Astrocyte (in vitro differentiated cells and primary cell): ENCODE measurements around the gene ADGRA1. TPM values are rescaled to one million over a fixed set of nuclear protein-coding genes. Genes with fewer than 3 reads are reported as not detected.

Experiments used
- DNase-seq: peaks from one replicate; pipeline ENCODE4 v3.0.0-alpha.2; 2010; ENCODE audit warnings: low read depth
- FAIRE-seq: peaks from 2 replicates; lab custom pipeline; 2011; peaks lifted over from hg19 to GRCh38; lab: Jason Lieb, UNC
- H2AFZ ChIP-seq: 2 replicates; pipeline ENCODE4 v1.6.0; 2012; ENCODE audit warnings: low read depth, low read length, inconsistent platforms
- H3K27ac ChIP-seq: 2 replicates; pipeline ENCODE4 v1.5.1; 2011; ENCODE audit warnings: low read depth, low read length, inconsistent platforms
- H3K27me3 ChIP-seq: 2 replicates; pipeline ENCODE4 v1.6.0; 2011; ENCODE audit warnings: low read length, inconsistent platforms; ENCODE audit not compliant: insufficient read depth
- H3K36me3 ChIP-seq: 2 replicates; pipeline ENCODE4 v1.5.1; 2011; ENCODE audit warnings: low read length, inconsistent platforms; ENCODE audit not compliant: insufficient read depth
- H3K4me1 ChIP-seq: 2 replicates; pipeline ENCODE4 v1.5.1; 2011; ENCODE audit warnings: low read length, inconsistent platforms; ENCODE audit not compliant: insufficient read depth
- H3K4me2 ChIP-seq: 2 replicates; pipeline ENCODE4 v1.6.0; 2012; ENCODE audit warnings: low read length, inconsistent platforms
- H3K4me3 ChIP-seq: 2 replicates; pipeline ENCODE4 v1.5.1; 2011; ENCODE audit warnings: low read depth, mild to moderate bottlenecking, low read length, inconsistent platforms; ENCODE audit not compliant: insufficient read depth
- H3K79me2 ChIP-seq: 2 replicates; pipeline ENCODE4 v1.6.0; 2012; ENCODE audit warnings: mild to moderate bottlenecking, low read length, inconsistent platforms; ENCODE audit not compliant: insufficient read depth
- H3K9ac ChIP-seq: 2 replicates; pipeline ENCODE4 v1.6.0; 2012; ENCODE audit warnings: mild to moderate bottlenecking, low read length, inconsistent platforms
- H3K9me3 ChIP-seq: 2 replicates; pipeline ENCODE4 v1.5.1; 2012; ENCODE audit warnings: low read depth, mild to moderate bottlenecking, low read length, inconsistent platforms; ENCODE audit not compliant: insufficient read depth
- H4K20me1 ChIP-seq: 2 replicates; pipeline ENCODE4 v1.6.0; 2012; ENCODE audit warnings: low read length, inconsistent platforms; ENCODE audit not compliant: insufficient read depth
- H3K27ac Mint-ChIP-seq: one replicate; pipeline ENCODE4 v1.8.0; 2021; ENCODE audit warnings: mild to moderate bottlenecking, mixed read lengths; ENCODE audit not compliant: unreplicated experiment
- H3K27me3 Mint-ChIP-seq: one replicate; pipeline ENCODE4 v1.8.0; 2021; ENCODE audit warnings: low read depth, mixed read lengths; ENCODE audit not compliant: unreplicated experiment
- H3K36me3 Mint-ChIP-seq: one replicate; pipeline ENCODE4 v1.8.0; 2021; ENCODE audit warnings: low read depth, mixed read lengths; ENCODE audit not compliant: unreplicated experiment
- H3K4me1 Mint-ChIP-seq: one replicate; pipeline ENCODE4 v1.8.0; 2021; ENCODE audit warnings: low read depth, mixed read lengths; ENCODE audit not compliant: unreplicated experiment
- H3K4me3 Mint-ChIP-seq: one replicate; pipeline ENCODE4 v1.8.0; 2021; ENCODE audit warnings: mild to moderate bottlenecking, moderate library complexity, mixed read lengths; ENCODE audit not compliant: unreplicated experiment
- H3K9me3 Mint-ChIP-seq: one replicate; pipeline ENCODE4 v1.8.0; 2021; ENCODE audit warnings: mild to moderate bottlenecking, mixed read lengths; ENCODE audit not compliant: unreplicated experiment
- EZH2 ChIP-seq: IDR thresholded peaks from 2 replicates; pipeline ENCODE4 v1.6.1; 2012; ENCODE audit warnings: mild to moderate bottlenecking, low read length, inconsistent platforms; ENCODE audit not compliant: insufficient read depth
- total RNA-seq: library from RNA; stranded (reverse); gene quantifications from 2 replicates; pipeline ENCODE4 v1.2.1, GENCODE V29; 2021
- TF ChIP-seq, protein P1 (sequence below): IDR thresholded peaks from 2 replicates; pipeline ENCODE4 v1.5.1; 2011; ENCODE audit warnings: low read depth, mild to moderate bottlenecking, inconsistent platforms, low read length, moderate library complexity; ENCODE audit not compliant: insufficient read depth

ADGRA1 gene
- total RNA-seq, 1 donor from 2014 or later = not detected

DNA sequence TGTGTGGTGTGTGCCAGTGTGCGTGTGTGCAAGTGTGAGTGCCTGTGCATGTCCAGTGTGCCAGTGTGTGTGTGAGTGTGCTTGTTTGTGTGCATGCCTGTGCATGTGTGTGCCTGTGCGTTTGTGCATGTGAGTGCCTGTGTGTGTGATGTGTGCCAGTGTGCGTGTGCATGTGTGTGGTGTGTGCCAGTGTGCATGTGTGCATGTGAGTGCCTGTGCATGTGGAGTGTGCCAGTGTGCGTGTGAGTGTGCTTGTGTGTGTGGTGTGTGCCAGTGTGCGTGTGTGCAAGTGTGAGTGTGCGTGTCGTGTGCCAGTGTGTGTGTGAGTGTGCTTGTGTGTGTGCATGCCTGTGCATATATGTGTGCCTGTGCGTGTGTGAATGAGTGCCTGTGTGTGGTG, 33.8 kb downstream of the ADGRA1 start:
- H3K4me3 Mint-ChIP-seq = no peak overlapping the region
- H3K9me3 Mint-ChIP-seq = peaks cover 16% of the 10 kb centered on the region
- no peak for FAIRE-seq
- Histone ChIP-seq H3K4me2 (no peak overlapping the region), H3K27ac (no peak overlapping the region), H2AFZ (no peak overlapping the region), H3K27me3 (no peaks in the 10 kb centered on the region), H4K20me1 (no peaks in the 10 kb centered on the region), H3K4me1 (no peaks in the 10 kb centered on the region), H3K9ac (no peak overlapping the region), H3K79me2 (no peaks in the 10 kb centered on the region), H3K36me3 (no peaks in the 10 kb centered on the region), H3K4me3 (no peak overlapping the region), H3K9me3 (peaks cover 11% of the 10 kb centered on the region)
- H3K4me1 Mint-ChIP-seq = no peaks in the 10 kb centered on the region
- H3K27ac Mint-ChIP-seq = no peak overlapping the region
- no peaks in the 10 kb centered on the region for H3K36me3 Mint-ChIP-seq
- TF ChIP-seq, protein P1, sequence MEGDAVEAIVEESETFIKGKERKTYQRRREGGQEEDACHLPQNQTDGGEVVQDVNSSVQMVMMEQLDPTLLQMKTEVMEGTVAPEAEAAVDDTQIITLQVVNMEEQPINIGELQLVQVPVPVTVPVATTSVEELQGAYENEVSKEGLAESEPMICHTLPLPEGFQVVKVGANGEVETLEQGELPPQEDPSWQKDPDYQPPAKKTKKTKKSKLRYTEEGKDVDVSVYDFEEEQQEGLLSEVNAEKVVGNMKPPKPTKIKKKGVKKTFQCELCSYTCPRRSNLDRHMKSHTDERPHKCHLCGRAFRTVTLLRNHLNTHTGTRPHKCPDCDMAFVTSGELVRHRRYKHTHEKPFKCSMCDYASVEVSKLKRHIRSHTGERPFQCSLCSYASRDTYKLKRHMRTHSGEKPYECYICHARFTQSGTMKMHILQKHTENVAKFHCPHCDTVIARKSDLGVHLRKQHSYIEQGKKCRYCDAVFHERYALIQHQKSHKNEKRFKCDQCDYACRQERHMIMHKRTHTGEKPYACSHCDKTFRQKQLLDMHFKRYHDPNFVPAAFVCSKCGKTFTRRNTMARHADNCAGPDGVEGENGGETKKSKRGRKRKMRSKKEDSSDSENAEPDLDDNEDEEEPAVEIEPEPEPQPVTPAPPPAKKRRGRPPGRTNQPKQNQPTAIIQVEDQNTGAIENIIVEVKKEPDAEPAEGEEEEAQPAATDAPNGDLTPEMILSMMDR = no peak
- TF ChIP-seq EZH2 = no peak
- DNase-seq = no peak
- H3K27me3 Mint-ChIP-seq = peaks cover 41% of the 10 kb centered on the region

DNA sequence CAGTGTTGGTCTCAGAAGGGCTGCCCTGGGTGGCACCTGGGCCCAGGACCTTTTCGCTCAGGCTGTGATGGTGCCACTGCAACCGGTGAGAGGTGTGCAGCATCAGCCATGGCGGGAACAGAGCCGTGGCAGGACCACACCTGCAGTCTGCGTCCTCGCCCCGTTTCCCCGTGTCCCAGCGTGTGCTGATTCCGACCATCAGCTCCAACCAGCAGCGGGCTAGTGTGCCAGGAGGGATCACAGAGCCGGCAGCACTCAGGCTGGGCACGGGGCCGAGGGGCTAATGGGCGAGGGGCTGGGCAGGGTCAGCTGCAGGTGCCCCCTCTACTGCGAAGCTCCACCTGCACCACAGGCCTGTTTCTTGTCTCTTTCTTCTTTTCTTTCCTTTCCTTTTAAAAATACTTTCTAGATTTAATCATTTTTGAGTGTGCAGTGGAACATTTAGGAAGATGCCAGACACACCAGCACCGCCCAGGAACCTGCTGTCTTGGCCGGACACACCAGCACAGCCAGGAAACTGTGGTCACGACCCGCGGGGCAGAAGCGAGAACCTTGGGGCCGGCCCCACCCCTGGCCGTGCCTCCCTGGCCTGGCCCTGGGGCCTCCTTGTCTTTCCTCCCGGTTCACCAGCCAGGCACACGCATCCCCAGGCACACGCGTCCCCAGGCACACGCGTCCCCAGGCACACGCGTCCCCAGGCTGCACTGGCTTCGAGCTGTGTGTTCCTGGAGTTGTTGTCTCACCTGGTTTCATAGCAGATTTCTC, 34.6 kb downstream of the ADGRA1 start:
- Histone ChIP-seq H3K9me3 (peaks cover 11% of the 10 kb centered on the region), H3K79me2 (no peaks in the 10 kb centered on the region), H2AFZ (no peak overlapping the region), H3K27me3 (no peaks in the 10 kb centered on the region), H3K36me3 (no peaks in the 10 kb centered on the region), H3K4me1 (no peaks in the 10 kb centered on the region), H3K4me3 (no peak overlapping the region), H3K27ac (no peak overlapping the region), H3K9ac (no peak overlapping the region), H3K4me2 (no peak overlapping the region), H4K20me1 (no peaks in the 10 kb centered on the region)
- peaks cover 39% of the 10 kb centered on the region for H3K27me3 Mint-ChIP-seq
- no peaks in the 10 kb centered on the region for H3K36me3 Mint-ChIP-seq
- peaks cover 16% of the 10 kb centered on the region for H3K9me3 Mint-ChIP-seq
- FAIRE-seq (no peak), DNase-seq (no peak)
- no peak overlapping the region for H3K27ac Mint-ChIP-seq
- no peak for TF ChIP-seq EZH2
- TF ChIP-seq, protein P1 = no peak
- no peaks in the 10 kb centered on the region for H3K4me1 Mint-ChIP-seq
- H3K4me3 Mint-ChIP-seq = no peak overlapping the region
